ENCODE results near the gene CDC14B.

CDC14B gene

GRCh38 chr9:96493757-96494156 lies 125.9 kb downstream of the CDC14B start:
- Histone ChIP-seq H4K91ac (ENCODE audit: low read depth, low read length) (no peak overlapping the region), H4K12ac (ENCODE audit: low read depth, low read length) (no peak overlapping the region), H3K9me3 (ENCODE audit: insufficient read depth, low read depth, low read length) (no peaks in the 10 kb centered on the region), H3K4me3 (ENCODE audit: low read depth, low read length) (no peak overlapping the region), H3K79me1 (ENCODE audit: low read length) (no peaks in the 10 kb centered on the region), H2BK5ac (ENCODE audit: low read depth, low read length, poor library complexity) (no peak overlapping the region), H3K18ac (ENCODE audit: low read length) (no peak overlapping the region), H3K4me1 (ENCODE audit: control insufficient read depth in 1 of 2, insufficient read depth in 2 of 2, low read length in 2 of 2) (peaks cover 0 to under 1% of the 10 kb centered on the region in 2 experiments), H3K4ac (ENCODE audit: low read depth, low read length) (no peak overlapping the region), H2BK12ac (ENCODE audit: low read length) (no peak overlapping the region), H3K14ac (ENCODE audit: low read length) (no peak overlapping the region), H2AK5ac (ENCODE audit: low read length) (no peak overlapping the region), H2AFZ (ENCODE audit: insufficient read depth, low read length, poor library complexity) (no peak overlapping the region), H3K23ac (ENCODE audit: low read length) (no peak overlapping the region), H3K79me2 (ENCODE audit: control insufficient read depth, insufficient read depth, low read length, poor library complexity) (no peaks in the 10 kb centered on the region), H3K9ac (ENCODE audit: low read length) (no peak overlapping the region), H4K8ac (ENCODE audit: low read depth, low read length) (no peak overlapping the region), H3K27me3 (ENCODE audit: insufficient read depth, low read length) (no peaks in the 10 kb centered on the region), H3K27ac (ENCODE audit: low read depth, low read length) (no peak overlapping the region), H3K4me2 (ENCODE audit: low read length) (no peak overlapping the region), H3K36me3 (ENCODE audit: control insufficient read depth in 1 of 2, insufficient read depth in 2 of 2, low read length in 2 of 2) (peaks cover 39 to 41% of the 10 kb centered on the region in 2 experiments), H2BK120ac (ENCODE audit: insufficient read depth, low read length, poor library complexity) (no peak overlapping the region)
- no peak for DNase-seq
- WGBS (ENCODE audit: extremely low coverage, insufficient coverage, insufficient read length), result no CpG with 5 or more reads among the region's 13 CpGs

GRCh38 chr9:96492993-96493531 lies 126.6 kb downstream of the CDC14B start:
- whole genome bisulfite sequencing (ENCODE audit: extremely low coverage, insufficient coverage, insufficient read length), result no CpG with 5 or more reads among the region's 12 CpGs
- Histone ChIP-seq H3K14ac (ENCODE audit: low read length) (no peak overlapping the region), H3K18ac (ENCODE audit: low read length) (no peak overlapping the region), H3K27ac (ENCODE audit: low read depth, low read length) (no peak overlapping the region), H2AFZ (ENCODE audit: insufficient read depth, low read length, poor library complexity) (no peak overlapping the region), H3K27me3 (ENCODE audit: insufficient read depth, low read length) (no peaks in the 10 kb centered on the region), H2BK120ac (ENCODE audit: insufficient read depth, low read length, poor library complexity) (no peak overlapping the region), H3K36me3 (ENCODE audit: control insufficient read depth in 1 of 2, insufficient read depth in 2 of 2, low read length in 2 of 2) (peaks cover 46 to 48% of the 10 kb centered on the region in 2 experiments), H2BK12ac (ENCODE audit: low read length) (no peak overlapping the region), H3K79me1 (ENCODE audit: low read length) (no peaks in the 10 kb centered on the region), H3K9me3 (ENCODE audit: insufficient read depth, low read depth, low read length) (no peaks in the 10 kb centered on the region), H3K4me1 (ENCODE audit: control insufficient read depth in 1 of 2, insufficient read depth in 2 of 2, low read length in 2 of 2) (no peaks in the 10 kb centered on the region), H2BK5ac (ENCODE audit: low read depth, low read length, poor library complexity) (no peak overlapping the region), H2AK5ac (ENCODE audit: low read length) (no peak overlapping the region), H4K8ac (ENCODE audit: low read depth, low read length) (no peak overlapping the region), H4K12ac (ENCODE audit: low read depth, low read length) (no peak overlapping the region), H3K4me3 (ENCODE audit: low read depth, low read length) (no peak overlapping the region), H3K4ac (ENCODE audit: low read depth, low read length) (no peak overlapping the region), H3K23ac (ENCODE audit: low read length) (no peak overlapping the region), H4K91ac (ENCODE audit: low read depth, low read length) (no peak overlapping the region), H3K9ac (ENCODE audit: low read length) (no peak overlapping the region), H3K4me2 (ENCODE audit: low read length) (no peak overlapping the region), H3K79me2 (ENCODE audit: control insufficient read depth, insufficient read depth, low read length, poor library complexity) (no peaks in the 10 kb centered on the region)
- DNase-seq, result no peak

- peaks cover 50 to 52% of the 10 kb centered on the region in 2 experiments for H3K36me3 ChIP-seq (ENCODE audit: control insufficient read depth in 1 of 2, insufficient read depth in 2 of 2, low read length in 2 of 2)
- WGBS (ENCODE audit: extremely low coverage, insufficient coverage, insufficient read length), result no CpG with 5 or more reads among the region's 17 CpGs
- no peaks in the 10 kb centered on the region for H3K79me2 ChIP-seq (ENCODE audit: control insufficient read depth, insufficient read depth, low read length, poor library complexity)
These were observed 127.6 kb downstream of the CDC14B start for GRCh38 chr9:96491880-96492525.

GRCh38 chr9:96491079-96491879 lies 128.4 kb downstream of the CDC14B start:
- H3K9me3 ChIP-seq (ENCODE audit: insufficient read depth, low read depth, low read length), result no peaks in the 10 kb centered on the region
- no peak overlapping the region for H3K9ac ChIP-seq (ENCODE audit: low read length)
- peak in 1 of 2 donors; percentile 2 for DNase-seq
- H2BK5ac ChIP-seq (ENCODE audit: low read depth, low read length, poor library complexity), result no peak overlapping the region
- H3K27me3 ChIP-seq (ENCODE audit: insufficient read depth, low read length), result no peaks in the 10 kb centered on the region
- no peak overlapping the region for H2AFZ ChIP-seq (ENCODE audit: insufficient read depth, low read length, poor library complexity)
- H4K12ac ChIP-seq (ENCODE audit: low read depth, low read length), result no peak overlapping the region
- H2AK5ac ChIP-seq (ENCODE audit: low read length), result no peak overlapping the region
- no peaks in the 10 kb centered on the region for H3K79me1 ChIP-seq (ENCODE audit: low read length)
- no peak overlapping the region for H4K91ac ChIP-seq (ENCODE audit: low read depth, low read length)
- H3K4me2 ChIP-seq (ENCODE audit: low read length), result no peak overlapping the region
- H3K23ac ChIP-seq (ENCODE audit: low read length), result no peak overlapping the region
- no peaks in the 10 kb centered on the region for H3K79me2 ChIP-seq (ENCODE audit: control insufficient read depth, insufficient read depth, low read length, poor library complexity)
- H3K4ac ChIP-seq (ENCODE audit: low read depth, low read length), result no peak overlapping the region
- no peak overlapping the region for H2BK120ac ChIP-seq (ENCODE audit: insufficient read depth, low read length, poor library complexity)
- no peak overlapping the region for H3K27ac ChIP-seq (ENCODE audit: low read depth, low read length)
- no CpG with 5 or more reads among the region's 10 CpGs for WGBS (ENCODE audit: extremely low coverage, insufficient coverage, insufficient read length)
- no peak overlapping the region for H4K8ac ChIP-seq (ENCODE audit: low read depth, low read length)
- H3K4me3 ChIP-seq (ENCODE audit: low read depth, low read length), result no peak overlapping the region
- H2BK12ac ChIP-seq (ENCODE audit: low read length), result no peak overlapping the region
- H3K14ac ChIP-seq (ENCODE audit: low read length), result no peak overlapping the region
- H3K18ac ChIP-seq (ENCODE audit: low read length), result no peak overlapping the region
- peaks cover 0 to 2% of the 10 kb centered on the region in 2 experiments for H3K4me1 ChIP-seq (ENCODE audit: control insufficient read depth in 1 of 2, insufficient read depth in 2 of 2, low read length in 2 of 2)
- peaks cover 46 to 54% of the 10 kb centered on the region in 2 experiments for H3K36me3 ChIP-seq (ENCODE audit: control insufficient read depth in 1 of 2, insufficient read depth in 2 of 2, low read length in 2 of 2)

More at GRCh38 chr9:96491880-96492525, 127.6 kb downstream of the CDC14B start:
- H3K9ac ChIP-seq (ENCODE audit: low read length), result no peak overlapping the region
- H2BK12ac ChIP-seq (ENCODE audit: low read length), result no peak overlapping the region
- H3K4me1 ChIP-seq (ENCODE audit: control insufficient read depth in 1 of 2, insufficient read depth in 2 of 2, low read length in 2 of 2), result no peaks in the 10 kb centered on the region
- H3K9me3 ChIP-seq (ENCODE audit: insufficient read depth, low read depth, low read length), result no peaks in the 10 kb centered on the region
- no peak overlapping the region for H4K91ac ChIP-seq (ENCODE audit: low read depth, low read length)
- H3K27ac ChIP-seq (ENCODE audit: low read depth, low read length), result no peak overlapping the region
- no peak overlapping the region for H2AK5ac ChIP-seq (ENCODE audit: low read length)
- no peak overlapping the region for H4K8ac ChIP-seq (ENCODE audit: low read depth, low read length)
- no peak overlapping the region for H3K4ac ChIP-seq (ENCODE audit: low read depth, low read length)
- no peak overlapping the region for H2BK5ac ChIP-seq (ENCODE audit: low read depth, low read length, poor library complexity)
- H3K14ac ChIP-seq (ENCODE audit: low read length), result no peak overlapping the region
- no peak overlapping the region for H3K18ac ChIP-seq (ENCODE audit: low read length)
- H3K4me2 ChIP-seq (ENCODE audit: low read length), result no peak overlapping the region
- no peak overlapping the region for H2BK120ac ChIP-seq (ENCODE audit: insufficient read depth, low read length, poor library complexity)
- H4K12ac ChIP-seq (ENCODE audit: low read depth, low read length), result no peak overlapping the region
- no peak overlapping the region for H3K4me3 ChIP-seq (ENCODE audit: low read depth, low read length)
- no peak overlapping the region for H2AFZ ChIP-seq (ENCODE audit: insufficient read depth, low read length, poor library complexity)
- H3K23ac ChIP-seq (ENCODE audit: low read length), result no peak overlapping the region
- H3K79me1 ChIP-seq (ENCODE audit: low read length), result no peaks in the 10 kb centered on the region
- DNase-seq, result no peak
- no peaks in the 10 kb centered on the region for H3K27me3 ChIP-seq (ENCODE audit: insufficient read depth, low read length)
